Fibroblast of skin of left quadriceps (primary cell): ENCODE measurements around the gene HTR7.

Source experiments
- DNase-seq, 2 experiments: peaks; one replicate each; pipeline ENCODE4 v3.0.0-alpha.2; 2013; ENCODE audit warnings: low read depth in 2 of 2

The HTR7 gene

DNA sequence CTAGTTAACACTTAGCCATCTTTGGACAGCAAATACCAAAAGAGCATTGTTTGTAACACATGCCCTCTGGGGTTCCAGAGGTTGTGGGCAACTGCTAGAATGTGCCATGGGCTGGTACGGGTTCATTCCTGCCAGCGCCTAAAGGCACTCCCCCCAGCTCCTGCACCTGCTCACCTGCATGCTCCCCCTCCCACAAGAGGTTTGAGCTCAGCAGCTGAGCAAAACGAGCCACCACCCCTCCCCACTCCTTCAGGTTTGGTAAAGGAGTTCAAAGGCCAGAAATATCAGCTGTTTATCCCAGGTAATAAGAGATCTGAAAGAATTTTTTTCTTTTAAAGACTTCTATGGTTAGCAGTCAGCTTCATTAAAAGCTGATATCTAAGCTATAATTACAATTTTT lies 53.5 kb downstream of the HTR7 start:
- DNase-seq: no peak

DNA sequence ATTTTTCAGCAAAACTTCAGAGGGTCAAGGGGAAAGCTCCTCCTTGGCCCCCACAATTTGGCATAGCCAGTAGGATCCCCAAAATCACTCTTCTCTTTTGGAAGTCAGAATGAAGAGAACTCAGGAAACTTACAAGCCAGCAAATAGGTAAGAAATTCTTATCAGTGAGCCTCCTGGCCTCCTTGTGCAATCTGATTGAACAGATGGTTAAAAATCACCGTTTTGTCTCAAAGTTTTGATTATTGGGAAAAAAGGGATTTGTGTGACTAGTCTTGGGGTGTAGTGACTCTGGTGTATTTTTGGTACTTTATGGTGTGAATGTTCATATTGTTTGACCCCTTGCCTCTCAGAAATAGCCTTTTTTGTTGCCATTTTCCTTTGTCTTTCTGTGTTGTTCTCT lies 56.2 kb downstream of the HTR7 start:
- no peak for DNase-seq

DNA sequence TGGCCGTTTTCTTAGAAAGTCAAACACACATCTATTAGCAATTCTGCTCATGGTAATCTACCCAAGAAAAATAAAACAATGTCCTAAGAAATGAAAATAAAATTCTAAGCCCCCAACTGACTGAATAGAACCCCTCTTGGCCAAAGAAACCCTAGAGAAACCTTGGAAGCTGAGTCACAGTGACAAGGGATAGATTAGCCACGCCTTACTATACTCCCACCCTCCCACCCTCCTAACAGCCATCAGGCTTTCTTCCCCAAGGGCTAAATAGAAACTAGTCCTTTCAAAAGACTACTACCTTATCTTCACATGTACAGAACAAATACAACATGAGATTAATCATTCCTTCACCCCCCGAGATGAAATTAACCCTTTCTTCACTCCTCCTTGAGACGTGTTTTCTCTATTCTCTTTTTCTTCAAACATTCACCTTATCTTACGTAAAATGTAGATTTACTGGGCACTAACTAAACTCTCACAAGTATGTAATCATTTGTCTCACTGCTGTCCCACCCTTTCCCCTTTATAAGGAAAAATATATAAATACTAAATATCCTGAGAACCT lies 57.5 kb downstream of the HTR7 start:
- DNase-seq: no peak

DNA sequence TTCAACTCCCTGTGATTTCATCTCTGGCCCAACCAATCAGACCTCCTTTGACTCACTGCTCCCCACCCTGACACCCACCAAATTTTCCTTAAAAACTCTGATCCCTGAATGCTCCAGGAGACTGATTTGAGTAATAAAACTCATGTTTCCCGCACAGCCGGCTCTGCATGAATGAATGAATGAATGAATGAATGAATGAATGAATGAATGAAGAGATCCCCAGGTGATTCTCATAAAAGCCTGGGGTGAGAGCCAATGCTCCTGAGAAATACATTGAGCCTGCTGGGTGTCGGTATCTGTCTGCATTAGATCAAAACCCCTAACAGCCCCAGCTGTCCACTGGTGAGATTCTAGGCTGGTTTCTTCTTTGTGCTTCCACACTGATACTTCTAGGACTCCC lies 58.7 kb downstream of the HTR7 start:
- no peak for DNase-seq

DNA sequence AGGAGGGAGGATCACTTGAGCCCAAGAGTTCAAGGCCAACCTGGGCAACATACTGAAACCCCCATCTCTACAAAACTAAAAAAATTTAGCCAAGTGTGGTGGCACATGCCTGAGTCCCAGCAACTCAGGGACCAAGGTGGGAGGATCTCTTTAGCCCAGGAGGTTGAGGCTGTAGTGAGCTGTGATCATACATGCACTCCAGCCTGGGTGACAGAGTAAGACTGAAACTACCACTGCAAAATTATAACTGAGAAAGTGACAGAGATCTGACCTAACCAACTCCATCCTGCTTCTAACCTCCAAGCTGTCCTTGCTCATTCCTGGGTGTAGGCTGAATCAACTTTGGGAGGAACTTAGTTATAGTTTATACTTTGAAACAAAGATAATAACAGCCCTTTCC lies 59.4 kb downstream of the HTR7 start:
- no peak for DNase-seq

DNA sequence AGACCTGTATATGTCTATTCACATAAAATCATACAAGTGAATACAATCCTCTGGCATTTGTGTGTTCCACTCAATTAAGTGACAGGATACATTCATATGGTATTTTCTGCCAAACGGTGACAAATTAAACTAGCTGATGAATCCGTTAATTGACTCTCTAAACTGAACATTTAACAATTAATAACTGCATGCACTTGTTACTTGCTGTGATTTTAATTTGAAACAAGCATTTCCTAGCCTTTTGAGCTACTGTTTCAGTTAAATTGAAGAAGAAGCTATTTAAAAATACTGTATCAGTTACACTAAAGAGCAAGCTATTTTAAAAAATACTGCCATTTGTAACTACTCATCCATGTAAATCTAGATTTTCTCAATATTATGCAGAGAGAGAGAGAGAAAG lies 67.4 kb downstream of the HTR7 start:
- no peak for DNase-seq

DNA sequence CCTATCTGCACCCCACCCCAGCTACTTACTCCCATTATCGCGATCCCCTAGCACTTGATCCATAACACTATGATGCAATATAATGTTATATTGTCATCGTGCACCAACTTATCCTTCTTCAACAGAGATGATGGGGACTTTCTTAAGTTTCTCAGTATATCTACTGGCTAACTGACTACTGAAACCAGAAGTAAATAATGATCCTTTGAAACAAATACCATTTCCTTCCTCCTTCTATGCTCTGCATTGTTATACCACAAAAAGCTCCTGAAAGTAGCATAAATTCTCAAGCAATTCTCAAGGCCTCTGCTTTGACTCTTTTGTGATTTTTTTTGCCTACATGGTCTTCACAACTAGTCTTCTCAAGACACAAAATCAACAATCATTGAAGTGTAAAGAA lies 68.9 kb downstream of the HTR7 start:
- DNase-seq: no peak

DNA sequence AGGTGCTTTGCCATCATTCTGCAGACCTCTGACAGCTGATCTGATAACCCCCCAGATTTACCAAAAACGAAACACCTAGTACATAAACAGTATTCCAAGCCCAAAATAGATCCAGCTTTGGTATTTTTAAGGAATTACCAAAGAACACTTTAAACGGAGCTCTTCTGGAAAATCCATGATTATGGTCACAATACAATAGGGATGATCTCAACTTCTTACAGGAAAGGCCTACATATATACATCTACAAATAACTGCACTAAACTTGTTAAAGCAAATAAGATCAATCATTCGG lies 69.7 kb downstream of the HTR7 start:
- DNase-seq: no peak

DNA sequence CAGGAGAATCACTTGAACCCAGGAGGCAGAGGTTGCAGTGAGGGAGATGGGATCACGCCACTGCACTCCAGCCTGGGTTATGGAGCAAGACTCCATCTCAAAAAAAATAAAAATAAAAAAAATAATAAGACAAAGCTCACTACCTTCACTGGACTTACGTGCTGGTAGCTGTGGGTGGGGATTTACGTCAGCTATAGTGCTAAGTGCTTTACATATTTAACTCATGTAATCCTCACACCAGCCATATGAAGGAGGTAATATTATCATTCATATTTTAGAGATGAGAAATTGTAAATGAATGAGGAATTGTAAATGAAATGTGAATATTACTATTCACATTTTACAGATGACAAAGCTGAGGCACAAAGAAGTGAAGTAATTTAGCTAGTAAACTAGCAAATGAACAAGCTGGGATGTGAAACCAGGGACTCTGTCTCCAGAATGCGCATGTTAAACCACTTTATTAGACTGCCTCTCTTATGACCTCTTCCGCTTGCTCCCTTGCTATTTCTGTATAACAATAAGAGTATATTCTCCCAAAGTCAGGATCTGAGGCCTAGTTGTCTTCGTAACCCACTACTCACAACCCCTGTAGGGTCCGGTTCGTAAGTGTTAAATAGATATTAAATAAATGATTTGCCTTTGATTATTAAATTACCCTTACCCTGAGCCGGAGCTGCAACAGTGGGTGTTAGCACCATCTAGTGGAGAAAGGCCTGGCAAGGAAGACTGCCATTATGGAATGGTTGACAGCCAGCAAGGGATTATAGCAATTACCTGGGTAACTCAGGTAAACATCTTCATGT lies 70.2 kb downstream of the HTR7 start:
- peak; percentile 4 to 6 for DNase-seq

DNA sequence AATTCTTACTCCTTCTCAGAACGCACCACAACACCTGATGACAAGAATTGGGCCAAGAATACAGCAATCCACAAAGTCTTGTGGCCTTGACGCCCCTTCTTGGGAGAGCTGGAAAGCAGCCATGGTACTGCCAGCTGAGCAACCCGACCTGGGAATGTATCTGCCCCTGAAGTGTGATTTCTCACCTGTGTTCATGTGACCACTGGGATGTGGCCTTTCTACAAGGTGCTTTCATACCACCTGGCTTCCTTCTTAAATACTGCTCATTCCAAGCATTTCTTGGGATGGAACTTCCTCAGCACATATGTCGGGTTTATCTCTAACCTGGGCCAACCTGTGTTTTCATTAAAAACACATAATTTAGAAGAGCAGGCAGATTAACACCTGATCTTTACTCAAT lies 72.1 kb downstream of the HTR7 start:
- DNase-seq: no peak

DNA sequence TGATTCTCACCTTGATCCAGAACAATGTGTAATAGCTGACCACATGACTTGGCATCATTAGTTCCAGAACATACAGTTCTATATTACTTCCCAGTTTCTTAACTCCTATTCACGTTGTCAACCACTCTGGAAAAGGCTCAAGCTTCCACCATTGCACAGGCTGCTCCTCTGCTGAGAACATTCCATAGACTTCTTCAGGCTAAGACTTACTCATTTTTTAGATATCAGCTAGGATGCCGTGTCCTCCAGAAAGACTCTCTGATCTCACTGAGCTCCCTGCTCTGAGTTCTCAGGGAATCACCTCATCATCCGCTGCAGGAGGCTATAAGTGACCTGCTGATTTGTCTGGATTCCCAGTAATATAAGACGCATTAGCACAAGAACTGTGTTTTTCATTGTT lies 73.1 kb downstream of the HTR7 start:
- DNase-seq: no peak

DNA sequence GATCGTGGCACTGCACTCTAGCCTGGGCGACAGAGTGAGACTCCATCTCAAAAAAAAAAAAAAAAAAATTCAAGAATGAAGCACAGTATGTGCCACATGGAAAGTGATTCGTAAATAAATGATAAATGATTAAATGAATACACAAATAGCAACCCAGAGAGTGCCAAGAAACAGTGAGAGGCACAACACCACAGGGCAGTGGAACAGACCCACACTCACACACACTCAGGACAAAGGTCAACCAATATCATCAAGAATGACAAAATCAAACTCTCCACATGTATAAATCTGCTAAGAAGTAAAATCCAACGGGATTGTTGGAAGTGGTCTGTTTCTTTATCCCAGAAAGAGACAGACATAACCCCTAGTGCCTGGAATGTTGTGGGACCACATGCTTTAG lies 77.4 kb downstream of the HTR7 start:
- DNase-seq: no peak

DNA sequence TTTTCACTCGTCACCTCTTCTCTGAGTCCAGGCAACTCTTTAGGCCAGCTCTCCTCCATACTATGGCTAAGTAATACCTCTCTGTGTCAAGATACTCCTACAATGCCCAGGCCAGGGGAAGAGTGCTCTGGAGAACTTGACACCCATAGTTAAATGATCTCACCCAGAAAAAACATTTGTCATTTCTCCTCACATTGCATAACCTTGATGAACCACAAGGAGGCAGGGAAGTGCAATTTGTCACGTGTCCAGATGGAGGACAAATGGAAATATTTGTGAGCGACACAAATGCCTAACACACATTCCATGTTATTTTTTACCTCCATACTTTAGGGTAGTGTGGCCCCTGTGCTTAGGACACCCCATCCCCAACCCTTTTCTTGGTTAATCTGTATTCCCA lies 78.3 kb downstream of the HTR7 start:
- DNase-seq: no peak

DNA sequence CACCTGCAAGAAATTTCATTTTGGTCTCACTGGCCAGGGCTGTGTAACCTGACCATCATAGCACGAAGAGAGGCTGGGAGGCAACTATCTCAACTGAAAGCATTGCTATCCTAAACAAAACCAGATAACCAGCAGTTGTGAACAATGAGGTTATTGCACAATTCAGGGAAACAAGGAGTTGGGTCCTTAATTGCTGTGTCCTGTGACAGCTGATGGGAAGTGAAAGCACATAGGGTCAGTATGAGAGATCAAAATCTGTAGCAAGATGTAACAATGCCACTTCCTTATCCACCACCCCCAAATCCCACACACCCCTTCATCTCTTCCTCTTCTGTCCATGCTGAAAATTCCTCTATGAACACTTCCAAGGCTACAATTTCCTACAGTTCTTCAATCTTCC lies 80.2 kb downstream of the HTR7 start:
- no peak for DNase-seq

DNA sequence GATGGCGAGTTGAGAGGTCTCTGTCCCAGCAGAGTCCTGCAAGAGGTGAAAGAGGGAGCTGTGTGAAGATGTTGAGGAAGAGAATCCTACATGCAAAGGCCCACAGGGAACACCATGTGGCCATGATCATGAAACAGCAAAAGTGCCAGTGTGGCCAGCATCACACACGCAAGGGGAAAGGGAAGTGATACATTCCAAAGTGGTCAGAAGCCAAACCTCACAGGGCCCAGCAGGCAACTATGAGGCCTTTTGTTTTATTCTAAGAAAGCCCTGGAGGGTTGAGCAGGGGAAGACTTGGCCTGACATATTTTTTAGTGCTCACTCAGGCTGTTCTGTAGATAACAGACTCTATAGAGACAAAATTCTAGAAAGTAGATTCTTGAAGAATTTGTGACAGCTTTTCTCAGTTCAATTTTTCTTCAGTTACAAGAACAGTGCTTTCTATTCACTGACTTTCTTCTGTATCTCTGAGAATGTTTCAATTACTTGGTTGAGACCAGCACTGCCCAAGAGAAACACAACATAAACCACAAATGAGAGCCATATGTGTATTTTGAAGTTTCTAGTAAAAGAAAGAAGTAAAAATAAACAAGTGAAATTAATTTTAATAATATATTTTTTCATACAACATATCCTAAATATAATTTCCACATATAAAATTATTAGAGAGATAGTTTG lies 82.3 kb downstream of the HTR7 start:
- no peak for DNase-seq

DNA sequence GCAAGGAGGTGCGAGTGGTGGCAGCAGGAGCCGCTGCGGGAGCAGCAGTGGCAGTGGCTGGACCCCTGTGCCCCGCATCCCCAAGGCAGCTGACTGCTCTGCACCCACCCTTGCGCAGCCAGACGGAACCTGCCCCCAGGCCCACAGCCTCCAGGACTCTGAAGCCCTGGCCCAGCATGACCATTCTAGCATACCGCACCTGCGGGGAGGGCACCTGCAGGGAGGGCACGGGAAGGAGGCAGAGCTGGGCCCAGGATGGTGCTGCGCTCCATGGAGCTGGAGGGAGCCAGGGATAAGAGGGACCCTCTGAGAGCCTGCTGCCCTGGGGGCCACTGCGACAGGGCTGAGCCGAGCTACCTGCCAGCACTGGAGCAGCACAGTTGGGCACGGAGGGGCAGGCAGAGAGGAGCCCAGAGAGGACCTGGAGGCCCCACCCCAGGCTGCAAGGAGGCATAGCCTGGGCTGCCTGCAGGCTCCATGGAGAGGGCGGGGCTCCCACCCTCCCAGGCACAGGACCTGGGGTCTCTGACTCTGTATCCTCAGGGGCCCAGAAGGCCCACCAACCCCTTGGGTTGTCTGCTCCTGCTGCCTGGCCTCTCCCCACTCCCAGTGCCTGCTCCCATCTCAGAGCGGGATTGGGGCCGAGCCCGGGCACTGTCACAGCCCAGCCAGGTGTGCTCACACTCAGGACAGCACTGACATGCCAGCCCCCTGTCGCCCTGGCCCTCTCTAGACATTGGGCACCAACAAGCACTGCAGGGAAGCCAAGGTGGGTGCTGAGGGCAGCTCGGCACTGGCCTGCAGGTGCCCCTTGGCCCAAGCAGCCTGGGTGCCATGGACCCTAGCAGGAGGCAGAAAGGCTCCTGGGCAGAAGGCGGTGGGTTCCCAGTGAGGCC lies 87.6 kb downstream of the HTR7 start:
- DNase-seq: no peak

DNA sequence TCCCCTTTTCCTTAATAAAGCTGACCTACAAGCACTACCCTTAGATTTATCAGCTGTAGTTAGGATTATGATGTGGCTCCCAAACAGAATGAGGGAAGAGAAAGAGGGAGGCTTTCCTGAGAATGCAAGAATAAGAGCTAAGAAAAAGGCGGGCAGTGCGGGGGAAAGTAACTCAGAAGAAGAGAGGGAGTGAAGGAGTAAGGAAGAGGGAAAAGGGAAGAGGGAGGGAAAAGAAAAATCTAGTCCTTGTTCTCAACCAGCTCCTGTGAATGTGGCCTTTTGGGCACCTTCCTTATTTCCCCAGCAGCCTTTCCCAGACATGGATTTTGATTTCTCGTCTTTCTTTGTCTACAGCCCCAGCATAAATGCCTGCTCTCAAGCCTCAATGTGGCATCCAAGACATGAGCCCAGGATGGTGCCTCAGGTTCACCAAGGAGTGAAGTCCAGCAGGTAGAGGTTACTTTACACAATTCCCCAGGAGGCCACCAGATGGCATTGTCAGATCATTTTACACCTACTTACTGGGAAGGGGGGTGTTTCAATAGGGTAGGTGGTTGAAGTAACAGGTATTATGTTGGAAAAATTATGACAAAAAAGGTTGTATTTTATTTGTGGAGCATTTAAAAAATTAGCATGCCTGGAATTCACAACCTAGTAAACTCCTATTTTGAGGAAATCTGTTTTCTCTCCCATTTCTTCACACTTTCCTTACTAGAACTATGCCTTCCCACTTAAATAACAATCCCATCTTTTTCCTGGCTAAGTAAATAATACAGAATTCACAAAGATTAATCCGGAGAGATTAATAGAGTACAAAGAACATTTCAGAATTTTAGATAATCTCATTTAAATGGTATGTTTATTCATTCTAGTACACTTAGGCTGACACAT lies 106.5 kb downstream of the HTR7 start:
- DNase-seq: peak in 1 of 2 experiments; percentile 5

DNA sequence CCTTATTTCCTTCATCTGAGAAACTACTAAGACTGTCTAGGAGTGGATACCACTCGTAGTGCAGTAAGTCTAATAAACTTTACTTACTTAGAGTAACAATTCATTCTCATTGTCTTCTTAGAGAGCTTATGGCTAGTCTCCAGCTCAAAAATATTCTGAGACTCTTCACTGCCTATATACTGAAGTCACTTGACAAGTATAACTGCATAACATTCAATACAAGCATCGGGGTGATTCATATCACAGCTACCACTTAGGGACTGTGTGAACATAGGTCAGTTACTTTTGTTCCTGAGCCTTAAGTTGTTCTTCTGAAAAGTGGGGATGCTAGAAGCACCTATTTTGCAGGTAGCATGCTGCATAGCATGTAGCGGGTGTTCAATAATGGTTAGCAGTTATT lies 111.0 kb downstream of the HTR7 start:
- no peak for DNase-seq

DNA sequence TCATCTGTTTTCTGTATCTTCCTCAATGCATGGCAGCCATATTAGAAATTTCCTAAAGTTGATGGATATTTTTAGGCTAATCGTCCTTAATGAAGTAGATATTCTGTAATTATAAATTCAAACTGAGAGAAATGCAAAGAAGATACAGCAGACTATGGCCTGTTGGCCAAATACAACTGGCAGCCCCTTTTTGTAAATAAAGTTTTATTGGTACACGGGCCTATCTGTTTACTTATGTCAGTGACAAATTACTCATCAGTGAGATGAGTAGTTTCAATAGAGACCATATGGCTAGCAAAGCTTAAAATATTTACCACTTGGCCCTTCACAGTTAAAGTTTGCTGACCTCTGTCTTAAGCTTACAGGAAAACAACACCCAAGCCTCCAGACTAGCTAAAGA lies 112.3 kb downstream of the HTR7 start:
- DNase-seq: no peak

DNA sequence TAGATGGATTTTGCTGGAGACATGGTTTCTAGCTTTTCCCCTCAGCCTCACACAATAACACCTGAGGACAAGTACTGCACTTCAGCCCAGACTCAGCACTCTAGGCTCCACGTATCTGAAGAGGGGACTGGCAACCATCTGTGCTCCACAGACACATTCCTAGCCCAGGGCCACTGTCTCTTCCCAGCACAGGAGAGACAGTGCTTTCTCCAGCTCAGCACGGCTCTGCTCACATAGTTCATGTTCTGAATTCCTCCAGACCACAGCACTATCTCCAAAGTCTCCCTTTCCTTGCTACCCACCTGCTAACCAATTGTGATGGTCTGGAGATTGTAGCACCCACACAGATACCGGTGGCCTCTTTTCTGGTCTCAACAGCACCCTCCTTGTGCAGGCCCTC lies 114.5 kb downstream of the HTR7 start:
- no peak for DNase-seq

DNA sequence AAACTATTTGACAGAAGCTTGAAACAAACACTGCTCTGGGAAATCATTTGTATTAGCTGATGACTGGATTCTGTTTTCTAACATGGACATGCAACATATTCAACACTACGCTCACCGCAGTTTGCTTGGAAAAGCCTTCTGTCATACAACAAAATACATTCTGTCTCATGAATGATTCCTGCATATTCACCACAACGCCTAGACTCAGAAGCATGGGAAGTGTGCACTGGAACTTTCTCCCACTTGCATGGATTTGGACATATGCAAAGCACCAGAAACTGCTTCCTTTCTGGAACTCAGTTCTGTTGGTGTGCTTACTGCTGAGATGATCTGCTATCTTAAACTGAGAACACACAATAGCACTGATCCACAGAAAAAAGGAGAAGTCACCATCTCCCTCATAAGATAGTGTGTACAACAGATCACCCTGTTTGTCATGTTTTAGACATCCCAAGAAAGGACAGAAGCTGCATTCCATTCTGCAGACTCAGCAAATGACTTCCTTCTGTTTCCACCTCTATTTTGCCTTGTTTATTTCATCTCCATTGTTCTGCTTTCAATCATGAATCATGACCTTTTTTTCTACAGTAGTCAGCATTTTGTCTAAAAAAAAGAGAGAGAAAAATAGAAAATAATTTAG lies 115.8 kb downstream of the HTR7 start:
- DNase-seq: peak; percentile 37 to 39
